ENCODE results near the gene FANCG. TPM values are rescaled to one million over a fixed set of nuclear protein-coding genes. Genes with fewer than 3 reads are reported as not detected.

FANCG gene
- total and polyA plus RNA-seq, 2 of the 8 experiments (the other 6 are each of a cell fraction or from before 2014, with no cell fraction given) = 66.6 to 87.1 TPM

- CTCF ChIA-PET (ENCODE audit: partially characterized antibody) = interaction anchor here (0.6 to 1.7 kb wide), 11 partner anchors 9 to 204 kb away, joined by 3 to 7 read pairs (median 4); partner anchors contain the start of genes ATOSB and DNAJB5
- peak within 1 kb of the TSS; percentile 96 for H2BK5ac ChIP-seq (ENCODE audit: low read depth, low read length)
- H4K20me1 ChIP-seq (replicated peaks in 1 of 2; ENCODE audit: control insufficient read depth in 1 of 2, insufficient read depth in 2 of 2, low read length in 2 of 2) = peaks cover 0 to 3% of the 10 kb centered on the region in 2 experiments
- peak; percentile 89 to 91 for DNase-seq (ENCODE audit: low read depth in 1 of 2, low spot score in 2 of 2)
- H3K18ac ChIP-seq (ENCODE audit: extremely low read depth, low read length) = peak within 1 kb of the TSS; percentile 85; the same call in 1 of the 2 replicates
- peak within 1 kb of the TSS; percentile 82 for H2AK5ac ChIP-seq (ENCODE audit: low read depth, low read length)
- peak within 1 kb of the TSS; percentile 96 for H3K27ac ChIP-seq (ENCODE audit: low read depth, low read length)
- H3K27me3 ChIP-seq (replicated peaks in 1 of 4; ENCODE audit: control insufficient read depth in 3 of 4, extremely low read depth in 1 of 4, insufficient read depth in 3 of 4, low read length in 3 of 4) = no peaks in the 10 kb centered on the region
- H3K79me2 ChIP-seq (ENCODE audit: control insufficient read depth in 1 of 2, insufficient read depth in 2 of 2, low read length in 2 of 2) = peaks cover 0 to 16% of the 10 kb centered on the region in 2 experiments; a peak in 2 of 4 replicates
- no peak within 1 kb of the TSS for H3K14ac ChIP-seq (ENCODE audit: insufficient read length)
- H2BK20ac ChIP-seq (ENCODE audit: low read length) = no peak within 1 kb of the TSS
- H3K4me1 ChIP-seq (replicated peaks in 1 of 4; ENCODE audit: control insufficient read depth in 3 of 4, insufficient read depth in 4 of 4, low read length in 3 of 4) = peaks cover 0 to 17% (median 6%) of the 10 kb centered on the region in 4 experiments; a peak in 5 of 7 replicates
- H2BK120ac ChIP-seq (replicated peaks; ENCODE audit: low read depth, low read length) = no peak within 1 kb of the TSS
- H3K23me2 ChIP-seq (ENCODE audit: low read depth, low read length) = peaks cover 10% of the 10 kb centered on the region
- no peak within 1 kb of the TSS for H2BK15ac ChIP-seq (ENCODE audit: low read length)
- peak within 1 kb of the TSS; percentile 85 to 94 (median 90) for H3K9ac ChIP-seq (replicated peaks in 1 of 4; ENCODE audit: extremely low read depth in 1 of 4, low read depth in 3 of 4, low read length in 3 of 4)
- H4K91ac ChIP-seq (replicated peaks; ENCODE audit: insufficient read length, low read length) = no peak within 1 kb of the TSS
- H3K23ac ChIP-seq (ENCODE audit: insufficient read length) = no peak within 1 kb of the TSS
- POLR2A ChIA-PET (ENCODE audit: partially characterized antibody) = interaction anchor here (0.7 to 17.4 kb wide), 25 partner anchors 8 to 624 kb away, joined by 3 to 440 read pairs (median 4); partner anchors contain the start of genes ATOSB, CCDC107, DNAJB5 and FANCG
- no peaks in the 10 kb centered on the region for H3K9me3 ChIP-seq (ENCODE audit: insufficient read depth in 2 of 2, low read depth in 1 of 2, low read length in 1 of 2)
- H4K8ac ChIP-seq (ENCODE audit: extremely low read depth, insufficient read depth, low read length) = peak within 1 kb of the TSS; percentile 94
- FAIRE-seq = peak; percentile 91
- peak within 1 kb of the TSS; percentile 75 to 100 for H3K4me2 ChIP-seq (ENCODE audit: insufficient read depth in 1 of 2, low read depth in 2 of 2, low read length in 2 of 2)
- H3K36me3 ChIP-seq (ENCODE audit: control insufficient read depth in 2 of 4, insufficient read depth in 4 of 4, low read length in 3 of 4) = peaks cover 9 to 24% (median 18%) of the 10 kb centered on the region in 4 experiments
- H2AFZ ChIP-seq (ENCODE audit: low read length) = peak within 1 kb of the TSS; percentile 90
- peak within 1 kb of the TSS; percentile 71 to 99 (median 98) for H3K4me3 ChIP-seq (ENCODE audit: extremely low read depth in 1 of 4, insufficient read depth in 2 of 4, low read depth in 3 of 4, low read length in 4 of 4)
- H4K5ac ChIP-seq (ENCODE audit: insufficient read length, low read depth, low read length) = peak within 1 kb of the TSS; percentile 8
- no peak within 1 kb of the TSS for H3K4ac ChIP-seq (replicated peaks; ENCODE audit: insufficient read length, low read depth, low read length)
- peak within 1 kb of the TSS; percentile 35; the same call in 1 of the 2 replicates for H2BK12ac ChIP-seq (ENCODE audit: low read depth, low read length)
- WGBS, 2 experiments (ENCODE audit: extremely low coverage in 1 of 2, insufficient coverage in 1 of 2, insufficient read length in 1 of 2, insufficient replicate concordance in 2 of 2, low coverage in 1 of 2, low lambda C conversion rate in 2 of 2, missing lambda C conversion rate in 1 of 2) = 1% methylated on average over 56 of the region's 57 CpGs; no CpG with 5 or more reads in 1 of the 2 experiments
- peaks cover 7% of the 10 kb centered on the region for H3K79me1 ChIP-seq (ENCODE audit: low read depth, low read length)
- peak within 1 kb of the TSS; percentile 4 for H3K56ac ChIP-seq (replicated peaks; ENCODE audit: insufficient read length, low read depth, low read length)
- TF ChIP-seq JUN (IDR thresholded peaks at IDR 0.05; ENCODE audit: low read depth, low read length) = no peak
- no peak for TF ChIP-seq HDAC6 (IDR thresholded peaks at IDR 0.05; ENCODE audit: low read depth, low read length)
- peak in 1 of 2 experiments; percentile 84; a peak in 2 of 4 replicates for TF ChIP-seq HDAC2 (IDR thresholded peaks at IDR 0.05; ENCODE audit: borderline replicate concordance in 1 of 2, low read depth in 2 of 2, low read length in 2 of 2)
- TF ChIP-seq BCL11A (IDR thresholded peaks at IDR 0.05; ENCODE audit: low read depth in 2 of 2, low read length in 2 of 2) = no peak
- peak; percentile 65 for TF ChIP-seq TAF7 (optimal IDR thresholded peaks at IDR 0.05; ENCODE audit: borderline replicate concordance, low read depth, low read length)
- TF ChIP-seq YY1 (IDR thresholded peaks at IDR 0.05; ENCODE audit: low read depth, low read length) = no peak
- TF ChIP-seq CHD1 (IDR thresholded peaks at IDR 0.05; ENCODE audit: low read depth, low read length) = no peak
- TF ChIP-seq ASH2L (IDR thresholded peaks at IDR 0.05; ENCODE audit: low read length) = peak; percentile 76
- no peak; the same call in none of the 2 replicates for TF ChIP-seq MAX (IDR thresholded peaks at IDR 0.05)
- TF ChIP-seq SP2 (IDR thresholded peaks at IDR 0.05; ENCODE audit: low read length) = peak; percentile 58
Observed at GRCh38 chr9:35102769-35103659, 23.3 kb upstream of the FANCG start, which contains the start of gene STOML2. STOML2 (minus strand) TSS chr9:35103131; CDS start chr9:35103094, 37 bp downstream.

Measured in H1 (cell line).